Calu3 (cell line): ENCODE measurements around the gene HHAT. TPM values are rescaled to one million over a fixed set of nuclear protein-coding genes. Genes with fewer than 3 reads are reported as not detected.

Experiments
- BruUV-seq: library from RNA; stranded (reverse); fragments of 400-500 nt; replicated peaks from 2 replicates; lab custom pipeline; 2021; lab: Mats Ljungman, UMichigan
- CTCF ChIA-PET: fragments of 300-600 bp; sonication (Branson Sonifier 250); formaldehyde crosslinking; loops from one replicate; lab custom pipeline; 2022; ENCODE audit warnings: antibody characterized with exemption; lab: Charles Lee
- DNase-seq: peaks from one replicate; pipeline ENCODE4 v3.0.0; 2022
- H3K27ac Mint-ChIP-seq: one replicate; pipeline ENCODE4 v1.8.0; 2022; ENCODE audit warnings: mixed read lengths; ENCODE audit not compliant: unreplicated experiment
- H3K27me3 Mint-ChIP-seq: one replicate; pipeline ENCODE4 v1.8.0; 2022; ENCODE audit warnings: mixed read lengths; ENCODE audit not compliant: unreplicated experiment
- H3K36me3 Mint-ChIP-seq: one replicate; pipeline ENCODE4 v1.8.0; 2022; ENCODE audit warnings: mild to moderate bottlenecking, moderate library complexity, mixed read lengths; ENCODE audit not compliant: insufficient read depth, unreplicated experiment
- H3K4me1 Mint-ChIP-seq: one replicate; pipeline ENCODE4 v1.8.0; 2022; ENCODE audit warnings: mild to moderate bottlenecking, low read depth, mixed read lengths; ENCODE audit not compliant: unreplicated experiment
- H3K4me3 Mint-ChIP-seq: one replicate; pipeline ENCODE4 v1.8.0; 2022; ENCODE audit warnings: mild to moderate bottlenecking, low read depth, moderate library complexity, mixed read lengths; ENCODE audit not compliant: unreplicated experiment
- H3K9me3 Mint-ChIP-seq: one replicate; pipeline ENCODE4 v1.8.0; 2022; ENCODE audit warnings: low read depth, mixed read lengths; ENCODE audit not compliant: unreplicated experiment
- intact Hi-C: fragments of 100-400 bp; cut with micrococcal nuclease; formaldehyde crosslinking; loops from one replicate; pipeline ENCODE4 v1.10.0; 2022; ENCODE audit not compliant: unreplicated experiment
- total RNA-seq: library from RNA; stranded (reverse); gene quantifications from 2 replicates; pipeline ENCODE4 v1.2.3, GENCODE V29; 2022
- TF ChIP-seq, protein P1 (sequence below): fragments of 200-600 bp; IDR thresholded peaks from one replicate; pipeline ENCODE4 v1.8.0; 2022; ENCODE audit warnings: antibody characterized with exemption; ENCODE audit not compliant: unreplicated experiment

Gene HHAT
- total RNA-seq, 1 experiment from 2014 or later = 5.8 TPM

GRCh38 chr1:210722410-210723081 lies 393.8 kb downstream of the HHAT start:
- H3K27ac Mint-ChIP-seq = no peak overlapping the region
- no peaks in the 10 kb centered on the region for H3K36me3 Mint-ChIP-seq
- H3K4me1 Mint-ChIP-seq = no peaks in the 10 kb centered on the region
- CTCF ChIA-PET = no interaction called here
- no peak for DNase-seq
- no peaks in the 10 kb centered on the region for H3K9me3 Mint-ChIP-seq
- intact Hi-C loops = no loop called here
- no peak overlapping the region for H3K4me3 Mint-ChIP-seq
- BruUV-seq = no TSS peak
- H3K27me3 Mint-ChIP-seq = peaks cover 15% of the 10 kb centered on the region
- TF ChIP-seq, protein P1, sequence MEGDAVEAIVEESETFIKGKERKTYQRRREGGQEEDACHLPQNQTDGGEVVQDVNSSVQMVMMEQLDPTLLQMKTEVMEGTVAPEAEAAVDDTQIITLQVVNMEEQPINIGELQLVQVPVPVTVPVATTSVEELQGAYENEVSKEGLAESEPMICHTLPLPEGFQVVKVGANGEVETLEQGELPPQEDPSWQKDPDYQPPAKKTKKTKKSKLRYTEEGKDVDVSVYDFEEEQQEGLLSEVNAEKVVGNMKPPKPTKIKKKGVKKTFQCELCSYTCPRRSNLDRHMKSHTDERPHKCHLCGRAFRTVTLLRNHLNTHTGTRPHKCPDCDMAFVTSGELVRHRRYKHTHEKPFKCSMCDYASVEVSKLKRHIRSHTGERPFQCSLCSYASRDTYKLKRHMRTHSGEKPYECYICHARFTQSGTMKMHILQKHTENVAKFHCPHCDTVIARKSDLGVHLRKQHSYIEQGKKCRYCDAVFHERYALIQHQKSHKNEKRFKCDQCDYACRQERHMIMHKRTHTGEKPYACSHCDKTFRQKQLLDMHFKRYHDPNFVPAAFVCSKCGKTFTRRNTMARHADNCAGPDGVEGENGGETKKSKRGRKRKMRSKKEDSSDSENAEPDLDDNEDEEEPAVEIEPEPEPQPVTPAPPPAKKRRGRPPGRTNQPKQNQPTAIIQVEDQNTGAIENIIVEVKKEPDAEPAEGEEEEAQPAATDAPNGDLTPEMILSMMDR = no peak

DNA sequence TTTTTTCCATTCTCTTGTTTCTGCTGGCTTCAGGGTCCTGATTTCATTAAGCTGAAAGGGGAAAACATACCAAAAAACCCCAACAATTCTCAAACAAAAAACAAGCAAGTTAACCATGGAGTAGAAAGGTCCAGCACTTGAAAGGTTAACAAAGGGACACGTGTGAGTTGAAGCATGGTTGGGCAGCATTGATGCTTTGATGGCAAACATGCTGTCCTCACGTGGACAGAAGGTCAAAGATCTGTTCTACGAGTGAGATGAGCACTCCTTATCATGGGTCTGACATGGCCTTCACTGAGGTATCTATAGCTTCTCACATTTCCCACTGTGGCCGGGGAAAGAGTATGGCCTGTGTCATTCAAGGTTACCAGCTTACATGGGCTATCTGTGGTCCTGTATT lies 394.9 kb downstream of the HHAT start:
- intact Hi-C loops = no loop called here
- no peak for DNase-seq
- no peak overlapping the region for H3K4me3 Mint-ChIP-seq
- no peak overlapping the region for H3K27ac Mint-ChIP-seq
- no TSS peak for BruUV-seq
- TF ChIP-seq, protein P1 = no peak
- H3K9me3 Mint-ChIP-seq = no peaks in the 10 kb centered on the region
- CTCF ChIA-PET = no interaction called here
- no peaks in the 10 kb centered on the region for H3K36me3 Mint-ChIP-seq
- H3K4me1 Mint-ChIP-seq = no peaks in the 10 kb centered on the region
- H3K27me3 Mint-ChIP-seq = peaks cover 26% of the 10 kb centered on the region

- TF ChIP-seq, protein P1 = no peak
- no peak overlapping the region for H3K27ac Mint-ChIP-seq
- no peaks in the 10 kb centered on the region for H3K4me1 Mint-ChIP-seq
- CTCF ChIA-PET = no interaction called here
- H3K4me3 Mint-ChIP-seq = no peak overlapping the region
- intact Hi-C loops = no loop called here
- H3K36me3 Mint-ChIP-seq = no peaks in the 10 kb centered on the region
- no peak for DNase-seq
- peaks cover 38% of the 10 kb centered on the region for H3K27me3 Mint-ChIP-seq
- BruUV-seq = no TSS peak
- no peaks in the 10 kb centered on the region for H3K9me3 Mint-ChIP-seq
Measured at GRCh38 chr1:210724768-210725167, 396.1 kb downstream of the HHAT start.

Other genes with a start within 250 kb of the HHAT start
- 5.5 and 14.7 TPM in 2 replicates for gene SERTAD4, start 96.1 kb upstream of the HHAT start, total RNA-seq